WERI-Rb-1 (cell line): ENCODE measurements around the gene LRRIQ3.
"Not testable (repeated sequence)": the region's sequence is repeated elsewhere in the genome, so short reads cannot be mapped to it uniquely, and the experiment has no call there.

ENCODE experiments used
- DNase-seq: peaks from one replicate; pipeline ENCODE4 v3.0.0-alpha.2; 2020
- H3K27ac ChIP-seq: fragments of 250-450 bp; sonication (Bioruptor Pico); 2 replicates; pipeline ENCODE4 v1.5.1; 2020; ENCODE audit warnings: mild to moderate bottlenecking, moderate library complexity
- H3K27me3 ChIP-seq: fragments of 250-450 bp; sonication (Bioruptor Pico); 2 replicates; pipeline ENCODE4 v1.5.1; 2021; ENCODE audit warnings: mild to moderate bottlenecking, low read depth, moderate library complexity; ENCODE audit not compliant: insufficient read depth, severe bottlenecking
- H3K36me3 ChIP-seq: fragments of 250-450 bp; sonication (Bioruptor Pico); 2 replicates; pipeline ENCODE4 v1.5.1; 2020; ENCODE audit warnings: mild to moderate bottlenecking, moderate library complexity
- H3K4me3 ChIP-seq: 2 replicates; pipeline ENCODE4 v1.5.1; 2011; ENCODE audit warnings: low read depth, mild to moderate bottlenecking, control low read depth, low read length
- H3K9me3 ChIP-seq: fragments of 250-450 bp; sonication (Bioruptor Pico); 2 replicates; pipeline ENCODE4 v1.5.1; 2021; ENCODE audit warnings: mild to moderate bottlenecking, moderate library complexity; ENCODE audit not compliant: severe bottlenecking
- CTCF ChIP-seq: IDR thresholded peaks from 2 replicates; pipeline ENCODE4 v1.5.1; 2011; ENCODE audit warnings: low read depth, mild to moderate bottlenecking, control low read depth, inconsistent platforms, low read length

Gene LRRIQ3

GRCh38 chr1:74162333-74162732 lies 35.6 kb downstream of the LRRIQ3 start:
- Histone ChIP-seq H3K9me3 (no peaks in the 10 kb centered on the region), H3K27me3 (no peaks in the 10 kb centered on the region), H3K4me3 (no peak overlapping the region), H3K36me3 (no peaks in the 10 kb centered on the region), H3K27ac (no peak overlapping the region)
- DNase-seq, result no peak
- TF ChIP-seq CTCF, result no peak

- no peak overlapping the region for H3K4me3 ChIP-seq
- TF ChIP-seq CTCF, result no peak
- no peak for DNase-seq
- no peaks in the 10 kb centered on the region for H3K27me3 ChIP-seq
- no peak overlapping the region for H3K27ac ChIP-seq
- H3K9me3 ChIP-seq, result no peaks in the 10 kb centered on the region
- no peaks in the 10 kb centered on the region for H3K36me3 ChIP-seq
These were observed 36.5 kb downstream of the LRRIQ3 start for GRCh38 chr1:74161497-74161896.

- no peaks in the 10 kb centered on the region for H3K36me3 ChIP-seq
- no peaks in the 10 kb centered on the region for H3K9me3 ChIP-seq
- no peak for DNase-seq
- H3K27ac ChIP-seq, result no peak overlapping the region
- no peaks in the 10 kb centered on the region for H3K27me3 ChIP-seq
- TF ChIP-seq CTCF, result no peak
- H3K4me3 ChIP-seq, result no peak overlapping the region
These were observed 37.9 kb downstream of the LRRIQ3 start for GRCh38 chr1:74160046-74160445.

GRCh38 chr1:74145086-74145485 lies 52.9 kb downstream of the LRRIQ3 start:
- Histone ChIP-seq H3K9me3 (peaks cover 2% of the 10 kb centered on the region), H3K36me3 (no peaks in the 10 kb centered on the region), H3K4me3 (no peak overlapping the region), H3K27ac (no peak overlapping the region), H3K27me3 (no peaks in the 10 kb centered on the region)
- DNase-seq, result no peak
- no peak for TF ChIP-seq CTCF

GRCh38 chr1:74117370-74117769 lies 80.6 kb downstream of the LRRIQ3 start:
- H3K27ac ChIP-seq, H3K9me3 ChIP-seq, H3K4me3 ChIP-seq, DNase-seq, H3K27me3 ChIP-seq, H3K36me3 ChIP-seq: not testable (repeated sequence)

GRCh38 chr1:74113333-74113732 lies 84.6 kb downstream of the LRRIQ3 start:
- Histone ChIP-seq H3K36me3 (no peaks in the 10 kb centered on the region), H3K4me3 (no peak overlapping the region), H3K27me3 (no peaks in the 10 kb centered on the region), H3K9me3 (no peaks in the 10 kb centered on the region), H3K27ac (no peak overlapping the region)
- no peak for TF ChIP-seq CTCF
- no peak for DNase-seq
